Kidney (tissue), 14 donors: ENCODE measurements around the gene TMEM270. TPM values are rescaled to one million over a fixed set of nuclear protein-coding genes. Genes with fewer than 3 reads are reported as not detected.
"Not testable (repeated sequence)": the region's sequence is repeated elsewhere in the genome, so short reads cannot be mapped to it uniquely, and the experiment has no call there.

Source experiments
- DNase-seq, 5 donors: peaks; one replicate each; pipeline ENCODE4 v3.0.0-alpha.2; 2013 to 2020
- FAIRE-seq: peaks from 2 replicates; lab custom pipeline; 2012; peaks lifted over from hg19 to GRCh38; lab: Jason Lieb, UNC
- H3K27ac ChIP-seq, 2 donors: one replicate each; pipeline ENCODE4 v1.7.0; 2013; ENCODE audit warnings: low read depth in 2 of 2, low read length in 2 of 2, inconsistent platforms in 1 of 2
- H3K27me3 ChIP-seq: one replicate; pipeline ENCODE4 v1.7.1; 2013; ENCODE audit warnings: low read length, inconsistent platforms; ENCODE audit not compliant: control insufficient read depth, insufficient read depth
- H3K36me3 ChIP-seq, 3 donors: one replicate each; pipeline versions ENCODE4 v1.7.0 to v1.7.1; 2013; ENCODE audit warnings: low read length in 3 of 3, control low read depth in 1 of 3, inconsistent platforms in 1 of 3; ENCODE audit not compliant: insufficient read depth in 3 of 3, control insufficient read depth in 2 of 3
- H3K4me1 ChIP-seq, 3 donors: one replicate each; pipeline versions ENCODE4 v1.7.0 to v1.7.1; 2013; ENCODE audit warnings: low read length in 3 of 3, inconsistent platforms in 1 of 3, low read depth in 1 of 3; ENCODE audit not compliant: control insufficient read depth in 2 of 3, insufficient read depth in 2 of 3
- H3K4me3 ChIP-seq, 3 donors: one replicate each; pipeline versions ENCODE4 v1.7.0 to v1.8.1; 2013; ENCODE audit warnings: low read length in 3 of 3, control low read depth in 1 of 3, inconsistent platforms in 1 of 3
- H3K9ac ChIP-seq, 3 donors: one replicate each; pipeline versions ENCODE4 v1.7.0 to v1.7.1; 2013; ENCODE audit warnings: low read length in 3 of 3, control low read depth in 1 of 3, inconsistent platforms in 1 of 3
- H3K9me3 ChIP-seq, 3 donors: one replicate each; pipeline versions ENCODE4 v1.7.0 to v1.7.1; 2013; ENCODE audit warnings: low read length in 3 of 3, control low read depth in 1 of 3, inconsistent platforms in 1 of 3; ENCODE audit not compliant: control insufficient read depth in 2 of 3, insufficient read depth in 1 of 3
- CTCF ChIP-seq: IDR thresholded peaks from 3 replicates; pipeline ENCODE4 v1.5.1; 2012; ENCODE audit warnings: mild to moderate bottlenecking, moderate library complexity, borderline replicate concordance; ENCODE audit not compliant: insufficient read depth; ENCODE audit errors: extremely low read depth
- intact Hi-C: fragments of 100-400 bp; cut with DNase I; formaldehyde crosslinking; loops from one replicate; pipeline ENCODE4 v1.11.1; 2022
- polyA plus RNA-seq: library from polyadenylated mRNA; stranded (reverse); fragments of 350-450 nt; fragmentation: Illumina TruSeq; extraction: RNeasy Lipid Tissue Mini Kit (QIAGEN cat#74804); gene quantifications from one replicate; pipeline ENCODE4 v1.2.3, GENCODE V29; 2014; ENCODE audit warnings: low read depth, low replicate concordance; ENCODE audit not compliant: insufficient read depth
- total RNA-seq: library from RNA; stranded (reverse); fragmentation: NEBNext Ultra II Directional; extraction: Animal tissue kit (Norgen Biotek cat#: 25700); gene quantifications from one replicate; pipeline ENCODE4 v1.2.1, GENCODE V29; 2021
- donor health status: control.
- donor health status: control.
- donor health status: control.
- donor health status: control.
- donor health status: control.
- donor health status: DM: yes; HTN: yes; CAD: no.
- donor health status: Normal renal cell carcinoma (clear cell type).

Gene TMEM270
- total and polyA plus RNA-seq, 2 donors from 2014 or later = 0.50 TPM; not detected in 1

GRCh38 chr7:73832806-73833205 lies 28.2 kb upstream of the TMEM270 start:
- Histone ChIP-seq H3K9me3 (no peaks in the 10 kb centered on the region), H3K27ac (peak overlapping the region; percentile 83 to 99), H3K9ac (peak overlapping the region in 1 of 3 donors; percentile 67), H3K27me3 (no peaks in the 10 kb centered on the region), H3K4me1 (peaks cover 5 to 28% (median 19%) of the 10 kb centered on the region in 3 donors), H3K36me3 (no peaks in the 10 kb centered on the region), H3K4me3 (peak overlapping the region; percentile 24 to 39 (median 33))
- no peak for TF ChIP-seq CTCF
- intact Hi-C loops = no loop called here
- FAIRE-seq = no peak
- DNase-seq = no peak

- no peaks in the 10 kb centered on the region for H3K36me3 ChIP-seq
- no peaks in the 10 kb centered on the region for H3K27me3 ChIP-seq
- DNase-seq = peak in 3 of 5 donors; percentile 25 to 85 (median 44)
- H3K9me3 ChIP-seq = no peaks in the 10 kb centered on the region
- H3K9ac ChIP-seq = peak overlapping the region in 1 of 3 donors; percentile 46
- peak overlapping the region in 1 of 3 donors; percentile 39 for H3K4me3 ChIP-seq
- H3K4me1 ChIP-seq = peaks cover 5 to 25% (median 16%) of the 10 kb centered on the region in 3 donors
- intact Hi-C loops = no loop called here
- FAIRE-seq = no peak
- H3K27ac ChIP-seq = peak overlapping the region; percentile 83 to 99
- no peak for TF ChIP-seq CTCF
Observed at GRCh38 chr7:73833251-73833919, 27.6 kb upstream of the TMEM270 start.

GRCh38 chr7:73834626-73835191 lies 26.2 kb upstream of the TMEM270 start:
- intact Hi-C loops = no loop called here
- Histone ChIP-seq H3K36me3 (no peaks in the 10 kb centered on the region), H3K9ac (no peak overlapping the region), H3K4me3 (no peak overlapping the region), H3K4me1 (peaks cover 3 to 14% (median 5%) of the 10 kb centered on the region in 3 donors), H3K27ac (no peak overlapping the region), H3K27me3 (no peaks in the 10 kb centered on the region), H3K9me3 (no peaks in the 10 kb centered on the region)
- peak in 1 of 5 donors; percentile 59 for DNase-seq
- no peak for TF ChIP-seq CTCF
- FAIRE-seq = no peak

- H3K4me1 ChIP-seq, H3K27ac ChIP-seq, intact Hi-C loops, H3K4me3 ChIP-seq, H3K27me3 ChIP-seq, H3K9me3 ChIP-seq, DNase-seq, H3K36me3 ChIP-seq, H3K9ac ChIP-seq: not testable (repeated sequence)
- FAIRE-seq = peak; percentile 92
Observed at GRCh38 chr7:73837167-73837566, 23.8 kb upstream of the TMEM270 start.
